Erythroblast (primary cell): ENCODE results near the gene ANXA4.

Source experiments
- DNase-seq, 2 experiments: peaks; one replicate each; lab custom pipeline; 2025; lab: John Stamatoyannopoulos, UW
- GATA1 ChIP-seq: IDR thresholded peaks from 2 replicates; pipeline ENCODE4 v1.6.1; 2011; ENCODE audit warnings: low read depth, mild to moderate bottlenecking, control low read depth, low read length, moderate library complexity
- POLR2A ChIP-seq: IDR thresholded peaks from 2 replicates; pipeline ENCODE4 v1.6.1; 2011; ENCODE audit warnings: mild to moderate bottlenecking, low read length

The ANXA4 gene

DNA sequence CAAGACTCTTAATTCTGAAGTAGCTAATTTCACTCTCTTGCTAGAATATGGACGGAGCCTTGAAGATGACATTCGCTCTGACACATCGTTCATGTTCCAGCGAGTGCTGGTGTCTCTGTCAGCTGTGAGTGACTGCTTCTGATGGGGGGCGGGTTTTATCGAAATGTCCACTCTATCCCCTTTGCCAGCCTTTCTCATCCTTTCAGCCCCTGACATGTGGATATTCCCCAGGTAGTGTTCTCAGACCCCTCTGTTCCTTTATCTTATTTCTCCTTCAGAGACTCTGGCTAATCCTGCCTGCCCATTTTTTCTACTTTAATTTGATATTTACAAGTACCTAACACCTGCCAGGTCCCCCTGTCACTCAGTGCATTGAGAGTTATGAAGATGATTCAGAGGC lies 68.6 kb downstream of the ANXA4 start:
- TF ChIP-seq POLR2A (no peak), GATA1 (no peak)
- no peak for DNase-seq

DNA sequence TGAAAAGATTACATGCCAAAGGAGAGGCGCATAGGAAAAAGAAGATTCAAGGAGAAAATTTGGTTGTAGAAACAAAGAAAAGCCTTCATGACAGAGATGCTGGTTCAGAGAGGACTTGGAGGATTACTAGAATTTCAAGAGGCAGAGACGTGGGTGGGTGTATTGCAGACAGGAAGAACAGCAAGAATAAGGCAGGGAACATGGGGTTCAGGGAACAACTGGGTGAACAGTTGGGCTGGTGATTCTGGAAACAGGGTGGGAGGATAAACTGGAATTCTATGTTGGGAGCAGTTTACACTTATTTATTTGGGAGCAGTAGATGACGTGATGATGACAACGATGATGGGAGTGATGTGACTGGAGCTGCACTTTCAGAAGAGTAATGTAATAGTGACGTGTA lies 69.1 kb downstream of the ANXA4 start:
- TF ChIP-seq GATA1 (no peak), POLR2A (no peak)
- no peak for DNase-seq

DNA sequence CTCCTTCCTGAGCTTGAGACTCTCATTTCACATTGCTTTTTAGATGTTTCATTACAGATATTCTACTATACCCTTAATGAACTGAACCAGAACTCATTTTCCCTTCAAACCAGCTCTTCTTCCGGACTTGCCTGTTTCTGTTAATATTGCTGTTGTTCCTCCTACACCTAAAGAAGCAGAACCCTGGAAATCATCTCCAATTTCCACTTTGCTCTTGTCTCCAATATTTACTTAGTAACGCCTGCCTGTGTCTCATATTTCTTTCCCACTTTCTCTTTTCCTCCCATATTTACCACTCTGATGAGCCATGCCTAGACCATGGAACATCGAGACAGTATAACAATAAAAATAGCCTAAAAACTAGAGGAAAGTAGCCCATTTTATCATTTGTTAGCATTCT lies 69.7 kb downstream of the ANXA4 start:
- DNase-seq: no peak
- TF ChIP-seq GATA1 (no peak), POLR2A (no peak)

DNA sequence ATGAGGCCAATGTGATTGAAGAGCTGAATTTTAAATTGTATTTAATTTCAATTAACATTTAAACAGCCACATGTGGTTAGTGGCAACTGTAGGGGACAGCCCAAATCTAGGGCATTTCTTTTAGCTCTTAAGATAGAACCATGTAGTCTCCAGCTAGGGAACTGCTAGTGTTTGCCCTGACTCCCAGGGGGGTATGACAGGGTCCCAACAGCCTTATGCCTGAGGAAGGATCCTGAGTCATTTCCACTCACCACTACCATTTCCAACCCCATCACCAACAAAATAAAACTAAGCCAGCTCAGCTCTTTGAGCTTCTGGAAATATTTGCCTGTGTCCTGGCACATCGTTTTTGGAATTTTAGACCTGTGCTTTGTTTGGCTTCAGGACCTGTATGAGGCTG lies 73.8 kb downstream of the ANXA4 start:
- DNase-seq: no peak

DNA sequence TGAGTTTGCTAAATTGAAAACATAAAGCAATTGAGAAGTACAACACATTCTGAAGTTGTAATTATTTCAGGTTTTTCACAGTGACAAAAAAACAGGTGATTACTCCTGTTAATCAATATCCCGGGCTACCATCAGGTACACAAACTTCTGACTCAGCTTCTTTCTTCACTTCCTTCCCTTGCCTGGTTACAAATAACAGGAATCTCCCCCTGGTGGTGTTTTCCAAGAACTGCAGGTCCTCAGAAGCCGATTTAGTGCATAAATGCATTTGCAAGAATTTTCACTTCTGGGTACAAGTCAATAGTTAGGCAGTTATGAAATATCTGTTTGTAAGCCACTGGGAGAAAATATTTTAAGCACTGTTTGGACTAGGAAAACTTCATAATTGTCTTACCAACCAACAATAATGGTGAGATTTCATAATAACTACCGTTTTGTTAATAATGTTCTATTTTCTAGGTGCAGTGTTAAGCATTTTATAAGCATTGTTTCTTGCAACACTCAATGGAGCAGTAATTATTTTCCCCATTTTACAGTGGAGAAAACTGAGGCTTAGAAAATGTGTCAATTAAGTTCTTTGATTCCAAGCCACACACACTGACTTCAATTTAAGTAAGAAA lies 75.1 kb downstream of the ANXA4 start:
- TF ChIP-seq POLR2A: no peak
- no peak for TF ChIP-seq GATA1
- peak; percentile 87 to 91 for DNase-seq

More for the DNA sequence above, 73.8 kb downstream of the ANXA4 start:
- TF ChIP-seq POLR2A: no peak
- TF ChIP-seq GATA1: no peak

DNA sequence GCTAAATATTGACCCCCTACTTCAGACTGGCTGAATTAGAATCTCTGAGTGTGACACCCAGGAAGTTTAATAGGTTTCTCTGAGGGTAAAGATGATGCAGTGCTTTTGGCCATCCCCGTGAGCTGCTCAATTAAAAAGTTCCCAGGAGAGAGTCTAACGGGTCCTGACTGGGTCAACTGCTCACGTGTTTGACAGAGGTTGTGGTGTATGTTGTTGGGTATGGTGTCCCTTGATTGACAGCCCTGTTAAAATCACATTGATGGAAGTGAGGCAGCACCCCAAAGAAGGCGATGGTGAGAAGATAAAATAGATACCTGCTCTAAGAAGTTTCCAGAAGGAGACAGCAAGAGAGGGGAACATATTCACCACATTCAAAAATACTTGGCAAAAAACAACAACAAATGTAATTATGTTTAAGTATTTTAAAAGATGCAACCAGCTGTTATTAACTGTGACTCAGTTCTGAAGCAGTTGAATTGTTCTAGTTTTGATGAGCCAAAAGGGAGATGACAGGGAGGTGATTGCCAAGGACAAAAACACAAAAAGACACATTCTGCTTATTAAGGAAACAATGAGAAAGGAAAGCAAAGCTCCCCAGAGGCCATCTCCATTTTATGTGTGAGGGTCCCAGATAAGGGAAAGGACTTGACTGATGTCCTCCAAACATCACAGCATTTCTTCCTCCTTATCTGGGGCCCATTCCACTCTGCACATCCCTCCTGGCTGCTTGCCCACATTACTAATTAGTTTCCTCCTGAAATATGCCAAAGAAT lies 76.0 kb downstream of the ANXA4 start:
- peak; percentile 83 to 86 for DNase-seq
- TF ChIP-seq GATA1 (no peak), POLR2A (no peak)

DNA sequence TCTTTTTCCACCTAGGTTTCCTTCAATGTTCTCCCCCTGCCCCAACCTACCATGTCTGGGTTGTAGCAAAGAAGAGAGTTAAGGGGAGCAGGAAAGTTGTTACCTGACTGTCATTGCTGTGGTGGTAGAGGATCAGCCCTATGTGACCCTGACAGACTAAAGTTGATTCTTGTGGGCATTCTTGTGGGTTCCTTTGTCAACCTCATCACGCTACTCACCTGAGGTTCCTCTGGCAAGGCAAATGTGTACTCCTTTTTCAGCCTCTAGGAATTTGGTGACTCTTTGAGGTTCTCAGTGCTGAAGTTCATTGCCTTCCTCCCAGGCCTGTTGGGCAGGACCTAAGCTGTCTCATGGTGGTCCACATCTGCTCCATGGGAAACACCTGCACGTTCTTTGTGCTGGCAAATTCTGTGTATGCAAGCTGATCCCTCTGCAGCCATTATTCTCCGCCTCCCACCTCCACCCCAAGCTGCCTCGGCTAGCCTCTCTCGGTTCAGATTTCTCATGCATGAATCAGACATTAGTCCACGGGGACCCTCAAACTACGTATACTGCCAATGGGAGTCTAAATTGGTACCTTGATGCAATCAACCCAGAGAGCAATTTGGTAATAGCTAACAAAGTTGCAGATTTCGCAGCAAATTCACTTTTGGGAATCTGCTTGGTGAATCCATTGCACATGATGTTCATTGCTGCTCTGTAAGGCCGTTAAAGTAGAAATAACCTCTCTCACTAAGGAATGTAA lies 86.0 kb downstream of the ANXA4 start:
- TF ChIP-seq GATA1 (no peak), POLR2A (no peak)
- DNase-seq: no peak

DNA sequence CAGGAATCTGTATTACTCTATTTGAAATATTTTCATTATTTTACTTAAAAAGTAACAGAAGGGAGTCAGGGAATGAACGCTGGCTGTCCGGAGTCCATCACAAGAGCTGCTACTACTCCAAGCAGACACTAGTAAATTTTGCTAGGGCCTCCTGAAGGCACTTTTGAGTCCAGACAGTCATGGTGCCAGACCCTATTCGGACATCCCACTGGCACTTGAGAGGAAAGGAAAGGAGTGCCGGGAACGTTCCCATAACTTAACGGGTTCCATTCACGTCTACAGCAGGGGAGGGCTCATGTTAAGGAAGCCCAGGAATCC lies 87.0 kb downstream of the ANXA4 start:
- TF ChIP-seq POLR2A (no peak), GATA1 (no peak)

DNA sequence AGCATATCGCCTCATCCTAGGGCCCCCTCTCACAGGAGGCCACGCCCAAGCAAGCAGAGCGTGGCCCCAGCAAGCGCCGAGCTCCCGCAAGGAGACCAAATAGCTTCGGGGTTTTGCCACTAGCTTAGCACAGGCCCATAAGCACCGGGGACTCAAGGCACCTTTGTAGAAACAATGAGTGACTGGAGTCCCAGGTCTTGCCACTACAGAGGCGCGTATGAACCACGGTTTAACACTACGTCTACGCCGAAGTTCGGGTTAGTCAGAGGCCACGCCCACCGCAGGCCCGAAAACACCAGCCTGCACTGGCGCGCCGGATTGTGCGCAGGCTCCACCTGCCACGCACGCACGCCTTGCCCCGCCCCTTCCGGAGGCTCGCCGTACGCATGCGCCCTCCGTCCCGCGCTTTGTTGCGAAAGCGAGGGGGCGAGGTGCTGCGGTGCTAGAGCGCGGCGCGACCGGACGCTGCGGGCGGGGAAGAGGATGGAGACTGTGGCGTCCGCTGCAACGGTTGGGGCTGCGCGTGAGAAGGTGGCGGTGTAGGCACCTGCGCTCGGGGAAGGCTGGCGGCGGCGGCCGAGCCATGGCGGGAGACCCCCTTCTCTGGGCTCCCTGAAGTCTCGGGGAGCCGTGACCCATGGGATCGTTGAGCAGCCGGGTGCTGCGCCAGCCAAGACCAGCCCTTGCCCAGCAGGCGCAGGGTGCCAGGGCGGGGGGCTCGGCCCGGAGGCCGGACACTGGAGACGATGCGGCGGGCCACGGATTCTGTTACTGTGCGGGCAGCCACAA lies 87.5 kb downstream of the ANXA4 start, which contains the start of gene GMCL1:
Gene GMCL1 (plus strand): TSS at position 405 of the 789 bp plus-strand sequence. CDS start 233 bp downstream, at position 638.
- DNase-seq: peak; percentile 98 to 99
- no peak for TF ChIP-seq GATA1
- TF ChIP-seq POLR2A: peak; percentile 92

More for the DNA sequence above, 87.0 kb downstream of the ANXA4 start:
- no peak for DNase-seq

DNA sequence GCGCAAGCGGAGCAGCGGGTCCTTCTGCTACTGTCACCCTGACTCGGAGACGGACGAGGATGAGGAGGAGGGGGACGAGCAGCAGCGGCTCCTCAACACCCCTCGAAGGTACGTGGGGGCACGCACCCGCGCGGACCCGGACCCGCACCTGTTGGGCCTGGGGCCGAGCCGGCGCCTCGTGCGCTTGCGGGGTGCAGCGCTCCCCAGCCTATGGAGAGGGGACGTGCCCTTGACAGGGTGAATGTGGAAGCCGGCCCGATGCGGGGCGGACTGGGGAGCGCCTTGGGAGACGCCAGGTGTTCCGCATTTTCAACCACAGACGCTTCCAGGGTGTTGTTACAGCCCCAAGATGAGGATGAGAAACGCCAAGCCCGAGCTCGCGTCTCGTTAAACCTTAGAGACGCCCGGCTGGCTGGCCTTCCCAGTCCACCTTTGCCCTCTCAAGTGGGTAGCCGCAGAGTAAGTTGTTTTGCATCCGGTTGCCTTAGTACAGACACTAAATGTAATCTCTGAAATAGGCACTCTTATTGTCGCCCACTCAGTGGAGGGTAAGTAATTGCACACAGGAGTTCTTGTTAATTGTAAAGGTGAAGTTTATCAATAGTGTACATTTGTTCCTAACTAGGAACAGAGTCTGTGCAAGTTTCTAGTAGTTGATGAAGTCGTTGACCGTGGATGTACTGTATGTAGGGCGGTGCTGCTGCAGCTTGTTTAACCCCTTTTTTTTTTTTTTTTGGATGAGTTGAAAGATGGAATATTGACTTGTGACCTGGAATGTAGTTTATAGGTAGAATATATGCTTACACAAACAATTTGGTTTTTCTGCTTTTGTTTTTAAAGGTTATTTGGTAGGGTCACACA lies 88.3 kb downstream of the ANXA4 start:
- peak; percentile 63 to 70 for DNase-seq
- TF ChIP-seq POLR2A (no peak), GATA1 (no peak)

DNA sequence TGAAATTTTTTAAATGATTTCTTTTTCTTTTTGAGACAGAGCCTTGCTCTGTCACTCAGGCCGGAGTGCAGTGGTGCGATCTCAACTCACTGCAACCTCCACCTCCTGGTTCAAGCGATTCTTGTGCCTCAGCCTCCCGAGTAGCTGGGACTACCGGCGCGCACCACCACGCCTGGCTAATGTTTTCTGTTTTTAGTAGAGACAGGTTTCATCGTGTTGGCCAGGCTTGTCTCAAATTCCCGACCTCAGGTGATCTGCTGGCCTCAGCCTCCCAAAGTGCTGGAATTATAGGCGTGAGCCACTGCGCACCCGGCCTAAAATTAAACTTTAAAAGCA lies 88.9 kb downstream of the ANXA4 start:
- DNase-seq: peak in 1 of 2 experiments; percentile 15

DNA sequence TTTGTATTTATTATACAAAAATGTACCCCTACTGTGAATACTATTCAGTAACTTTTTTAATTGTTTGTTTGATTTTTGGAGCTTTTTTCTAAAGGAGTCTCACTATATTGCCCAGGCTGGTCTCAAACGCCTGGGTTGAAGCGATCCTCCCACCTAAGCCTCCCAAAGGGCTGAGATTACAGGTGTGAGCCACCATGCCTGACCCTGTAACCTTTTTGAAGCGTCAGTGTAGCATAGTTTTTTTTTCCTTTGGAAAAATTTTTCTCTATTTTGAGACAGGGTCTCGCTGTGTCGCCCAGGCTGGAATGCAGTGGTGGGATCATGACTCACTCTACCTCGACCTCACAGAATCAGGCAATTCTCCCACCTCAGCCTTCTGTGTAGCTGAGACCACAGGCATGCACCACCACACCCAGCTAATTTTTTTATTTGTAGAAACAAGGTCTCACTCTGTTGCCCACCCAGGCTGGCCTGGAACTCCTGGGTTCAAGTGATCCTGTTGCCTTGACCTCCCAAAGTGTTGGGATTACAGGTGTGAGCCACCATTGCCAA lies 89.5 kb downstream of the ANXA4 start:
- TF ChIP-seq GATA1: no peak
- TF ChIP-seq POLR2A: no peak

DNA sequence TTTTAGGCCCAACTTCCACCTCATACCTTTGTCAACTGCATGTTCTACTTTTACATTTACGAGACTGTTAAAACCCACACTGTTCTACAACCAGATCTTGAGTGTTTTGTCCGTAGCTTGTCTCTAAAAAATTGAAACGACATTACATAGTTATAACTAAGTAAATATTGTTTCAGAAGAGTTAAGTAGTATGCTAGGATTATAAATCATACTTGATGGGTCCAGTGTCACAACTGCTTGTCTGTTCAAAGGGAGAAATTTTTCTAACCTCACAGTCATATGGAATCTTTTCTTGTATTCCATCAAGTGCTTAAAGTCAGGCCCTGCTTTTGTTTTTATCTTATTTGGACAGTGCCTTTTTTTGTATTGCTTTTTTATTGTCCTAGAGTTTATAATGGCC lies 91.8 kb downstream of the ANXA4 start:
- TF ChIP-seq POLR2A (no peak), GATA1 (no peak)
- no peak for DNase-seq

More for the DNA sequence above, 89.5 kb downstream of the ANXA4 start:
- DNase-seq: no peak
